Measurements from ENCODE around the gene IFITM5.
A peak's percentile ranks its signal among the peaks of the same experiment; 100 is the strongest.

IFITM5 gene

DNA sequence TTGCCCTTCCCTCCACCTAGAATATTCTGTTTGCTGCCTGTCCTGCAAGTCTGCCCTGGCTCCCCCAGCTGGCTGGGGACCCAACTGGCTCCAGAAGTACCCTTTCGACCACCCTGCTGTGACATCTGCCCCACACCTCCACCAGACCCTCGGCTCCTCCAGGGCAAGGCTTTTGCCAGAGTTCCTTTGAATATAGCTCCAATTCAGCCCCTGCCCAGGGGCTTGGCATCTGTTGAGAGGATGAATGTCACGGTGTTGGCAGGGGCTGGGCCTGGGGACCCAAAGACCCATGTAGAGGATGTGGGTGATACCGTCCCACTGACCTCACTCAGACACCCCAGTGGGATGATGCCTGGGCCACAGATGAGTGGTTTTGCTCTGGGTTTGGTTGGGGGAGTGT is 17.2 kb downstream of the IFITM5 start:
- no peak for DNase-seq

GRCh38 chr11:281486-282161 is 17.7 kb downstream of the IFITM5 start:
- no peak for DNase-seq

GRCh38 chr11:280706-281485 is 18.4 kb downstream of the IFITM5 start:
- DNase-seq, result no peak

- peak; percentile 72 for DNase-seq
These were observed 19.2 kb downstream of the IFITM5 start for GRCh38 chr11:279966-280705.

GRCh38 chr11:279040-279965 is 20.0 kb downstream of the IFITM5 start:
- no peak for DNase-seq

- DNase-seq, result no peak
These were observed 21.1 kb downstream of the IFITM5 start, which contains the start of gene NLRP6 for GRCh38 chr11:278001-278951. TSS of gene NLRP6 (plus strand) at chr11:278407. CDS start at chr11:278570, 163 bp downstream.

DNA sequence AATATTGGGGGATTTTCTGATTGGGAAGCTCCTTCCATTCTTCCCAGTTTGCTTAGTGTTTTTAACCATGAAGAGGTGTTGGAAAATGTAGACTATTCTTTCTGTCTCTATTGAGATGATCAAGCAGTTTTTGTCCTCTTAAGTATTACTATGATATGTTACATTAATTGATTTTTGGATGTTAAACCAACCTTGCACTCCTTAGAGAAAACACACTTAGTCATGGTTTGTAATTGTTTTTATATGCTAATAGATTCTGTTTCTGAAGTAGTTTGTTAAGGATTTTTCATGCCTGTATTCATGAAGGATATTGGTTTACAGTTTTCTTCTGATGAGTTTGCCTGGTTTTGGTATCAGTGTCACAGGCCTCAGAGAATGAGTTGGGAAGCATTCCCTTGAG is 23.1 kb downstream of the IFITM5 start:
- DNase-seq, result no peak

DNA sequence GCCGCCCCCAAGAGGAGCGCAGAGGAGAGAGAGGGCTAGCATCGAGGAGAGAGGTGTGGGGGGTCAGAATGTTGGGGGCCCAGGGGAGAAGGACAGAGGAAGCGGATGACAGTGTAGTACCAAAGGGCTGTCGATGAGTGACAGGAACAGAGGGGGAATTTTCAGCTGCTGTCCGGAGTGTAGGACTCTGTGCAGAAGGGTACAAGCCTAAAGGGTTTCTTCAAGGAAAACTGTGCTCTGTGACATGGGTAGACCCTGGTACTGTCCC is 26.5 kb downstream of the IFITM5 start:
- no peak for DNase-seq

- DNase-seq, result peak; percentile 81
These were observed 27.0 kb downstream of the IFITM5 start for GRCh38 chr11:272195-272930.

DNA sequence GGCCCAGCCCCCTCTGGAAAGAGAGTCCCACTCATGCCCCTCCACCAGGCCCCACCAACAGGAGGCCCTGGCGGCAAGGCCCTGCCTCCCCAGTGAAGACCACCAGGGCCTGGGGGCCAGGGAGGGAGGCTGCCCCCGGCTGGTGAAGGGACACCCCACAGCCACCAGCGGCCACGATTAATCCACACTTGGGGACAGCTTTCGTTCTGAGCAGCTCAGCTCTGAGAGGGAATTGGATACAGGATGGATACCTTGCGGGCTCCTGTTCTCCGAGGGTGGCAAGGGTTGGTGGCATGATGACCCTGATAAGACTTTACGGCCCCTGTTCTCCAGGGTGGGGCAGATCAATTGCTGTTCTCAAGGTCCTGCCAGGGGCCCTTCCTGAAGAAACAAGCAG is 28.0 kb downstream of the IFITM5 start:
- no peak for DNase-seq

GRCh38 chr11:270451-271318 is 28.6 kb downstream of the IFITM5 start:
- no peak for DNase-seq

- DNase-seq, result peak; percentile 86
These were observed 30.0 kb downstream of the IFITM5 start for GRCh38 chr11:269146-269890.

- peak; percentile 81 for DNase-seq
These were observed 30.6 kb downstream of the IFITM5 start for GRCh38 chr11:268716-269145.

- peak; percentile 76 for DNase-seq
These were observed 31.8 kb downstream of the IFITM5 start for GRCh38 chr11:267491-267994.

- peak; percentile 35 for DNase-seq
These were observed 32.5 kb downstream of the IFITM5 start for GRCh38 chr11:266676-267439.

GRCh38 chr11:261624-262023 is 37.7 kb downstream of the IFITM5 start:
- no peak for DNase-seq

DNA sequence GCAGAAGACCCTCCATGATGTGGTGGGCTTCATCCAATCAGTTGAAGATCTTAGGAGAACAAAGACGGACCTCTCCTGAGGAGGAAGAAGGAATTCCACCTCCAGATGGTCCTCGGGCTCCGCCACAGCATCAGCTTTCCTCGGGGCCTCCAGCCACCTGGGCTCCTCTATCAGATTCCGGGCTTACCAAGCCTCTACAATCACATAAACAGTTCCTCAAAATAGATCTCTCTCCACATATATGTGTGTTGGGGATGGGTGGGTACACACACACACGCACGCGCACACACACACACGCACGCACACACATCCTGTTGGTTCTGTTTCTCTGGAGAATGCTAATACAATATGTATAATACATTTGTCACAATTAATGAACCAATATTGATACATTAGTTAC is 39.9 kb downstream of the IFITM5 start:
- no peak for DNase-seq
